Activated CD4-positive, alpha-beta T cell treated with anti-CD3 and anti-CD28 coated beads, Interleukin-2, amount 10 ng/mL, durations not matched to agents 7 days and 5 days (primary cell): ENCODE results near the gene GBF1. TPM values are rescaled to one million over a fixed set of nuclear protein-coding genes. Genes with fewer than 3 reads are reported as not detected.

Experiments used
- CTCF ChIA-PET: fragments of 350-600 bp; sonication (Branson Sonifier 250); formaldehyde crosslinking; loops from one replicate; lab custom pipeline; 2021; ENCODE audit warnings: antibody characterized with exemption; lab: Charles Lee
- POLR2A ChIA-PET: fragments of 350-600 bp; sonication (Branson Sonifier 250); formaldehyde crosslinking; loops from one replicate; lab custom pipeline; 2021; ENCODE audit warnings: antibody characterized with exemption; lab: Charles Lee
- DNase-seq: peaks from one replicate; pipeline ENCODE4 v3.0.0-alpha.2; 2020
- H3K27ac Mint-ChIP-seq: one replicate; pipeline ENCODE4 v1.8.0; 2021; ENCODE audit warnings: mild to moderate bottlenecking, moderate library complexity, mixed read lengths
- H3K27me3 Mint-ChIP-seq: one replicate; pipeline ENCODE4 v1.8.0; 2021; ENCODE audit warnings: mixed read lengths
- H3K36me3 Mint-ChIP-seq: one replicate; pipeline ENCODE4 v1.8.0; 2021; ENCODE audit warnings: low read depth, mixed read lengths
- H3K4me1 Mint-ChIP-seq: one replicate; pipeline ENCODE4 v1.8.0; 2021; ENCODE audit warnings: mixed read lengths
- H3K4me3 Mint-ChIP-seq: one replicate; pipeline ENCODE4 v1.8.0; 2021; ENCODE audit warnings: mild to moderate bottlenecking, moderate library complexity, mixed read lengths
- H3K9me3 Mint-ChIP-seq: one replicate; pipeline ENCODE4 v1.8.0; 2021; ENCODE audit warnings: mixed read lengths
- total RNA-seq, 2 experiments: library from RNA; stranded (reverse); gene quantifications; one replicate each; pipeline ENCODE4 v1.2.3, GENCODE V29; 2021

Gene GBF1
- total RNA-seq, 2 experiments from 2014 or later = 42.4 to 44.6 TPM

DNA sequence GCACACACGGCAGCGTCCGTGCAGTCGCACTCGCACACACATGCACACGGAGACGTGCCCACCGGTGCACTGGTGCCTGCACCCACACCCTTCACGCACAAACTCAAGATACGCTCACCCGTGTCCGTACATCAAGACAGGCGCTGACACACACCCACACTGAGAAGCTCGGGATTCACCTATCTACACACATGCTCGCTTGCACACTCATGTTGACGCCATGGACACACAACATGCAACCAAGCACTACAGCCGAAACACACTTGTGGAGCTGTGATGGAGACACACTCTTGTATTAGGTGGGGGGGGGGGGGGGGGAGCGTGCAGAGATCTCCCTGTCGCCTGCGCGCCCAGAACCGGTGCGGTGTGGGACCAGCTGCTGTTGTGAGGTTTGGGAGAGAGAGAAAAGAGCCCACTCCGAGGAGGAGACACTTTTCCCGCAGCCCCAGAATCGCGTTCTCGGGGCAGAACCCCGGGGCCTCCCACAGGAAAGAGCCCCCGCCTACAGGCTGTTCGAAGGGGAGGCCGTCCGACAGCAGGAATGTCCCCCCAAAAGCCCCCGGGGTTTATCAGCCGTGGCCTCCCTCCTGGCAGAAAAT lies 149.6 kb downstream of the GBF1 start:
- peaks cover 23% of the 10 kb centered on the region for H3K36me3 Mint-ChIP-seq
- H3K4me3 Mint-ChIP-seq = peak overlapping the region; percentile 92
- DNase-seq = peak; percentile 51
- no peaks in the 10 kb centered on the region for H3K27me3 Mint-ChIP-seq
- no peaks in the 10 kb centered on the region for H3K9me3 Mint-ChIP-seq
- ChIA-PET CTCF (interaction anchor here (0.7 to 9.2 kb wide), 19 partner anchors 8 to 244 kb away, joined by 3 to 118 read pairs (median 11); partner anchors contain the start of genes ACTR1A, CUEDC2, ELOVL3 and FBXL15), POLR2A (interaction anchor here (0.6 kb wide), 1 partner anchor 1097 kb away, joined by 5 read pairs; no protein-coding TSS in a partner anchor)
- peak overlapping the region; percentile 96 for H3K27ac Mint-ChIP-seq
- H3K4me1 Mint-ChIP-seq = peaks cover 51% of the 10 kb centered on the region

DNA sequence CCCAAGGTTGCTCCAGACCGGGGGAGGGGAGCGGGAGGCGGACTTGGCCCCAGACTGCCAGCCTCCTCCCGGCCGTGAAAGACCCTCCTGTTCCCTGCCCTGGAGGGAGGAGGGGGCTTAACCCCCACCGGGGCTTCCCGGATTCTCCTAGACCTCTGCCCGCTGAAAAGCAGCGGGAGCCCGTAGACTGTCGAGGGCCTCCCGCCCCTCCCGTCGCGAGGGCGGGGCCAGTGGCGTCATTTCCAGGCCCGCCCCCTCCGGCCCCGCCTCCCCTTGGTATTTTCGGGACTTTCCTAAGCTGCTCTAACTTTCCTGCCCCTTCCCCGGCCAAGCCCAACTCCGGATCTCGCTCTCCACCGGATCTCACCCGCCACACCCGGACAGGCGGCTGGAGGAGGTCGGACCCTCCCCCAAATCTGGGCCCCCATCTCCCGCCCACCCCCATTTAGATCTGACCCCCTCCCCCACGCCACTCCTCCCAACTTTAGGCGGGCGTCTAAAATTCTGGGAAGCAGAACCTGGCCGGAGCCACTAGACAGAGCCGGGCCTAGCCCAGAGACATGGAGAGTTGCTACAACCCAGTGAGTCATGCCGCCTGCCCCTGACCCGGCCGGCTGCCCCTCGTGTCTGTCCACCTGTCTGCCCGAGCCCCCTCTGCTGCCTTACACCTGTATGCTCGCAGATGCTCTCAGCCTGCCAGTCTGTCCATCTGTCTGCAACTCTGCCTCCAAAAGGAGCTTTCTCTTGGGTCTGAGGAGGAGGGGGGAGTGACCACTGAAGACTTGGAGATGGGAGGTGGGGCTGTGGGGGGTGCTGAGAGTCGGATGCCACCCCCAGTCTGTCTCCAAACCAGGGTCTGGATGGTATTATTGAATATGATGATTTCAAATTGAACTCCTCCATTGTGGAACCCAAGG lies 150.3 kb downstream of the GBF1 start, which contains the start of gene NFKB2:
Gene NFKB2 (plus strand): TSS at position 306 of the 917 bp plus-strand sequence. CDS start 255 bp downstream, at position 561.
- peaks cover 28% of the 10 kb centered on the region for H3K36me3 Mint-ChIP-seq
- ChIA-PET CTCF (interaction anchor here (0.7 to 9.2 kb wide), 15 partner anchors 7 to 245 kb away, joined by 3 to 118 read pairs (median 11); partner anchors contain the start of genes CUEDC2, ELOVL3 and FBXL15), POLR2A (interaction anchor here (0.6 kb wide), 1 partner anchor 55 kb away, joined by 3 read pairs; no protein-coding TSS in a partner anchor)
- no peaks in the 10 kb centered on the region for H3K27me3 Mint-ChIP-seq
- no peaks in the 10 kb centered on the region for H3K9me3 Mint-ChIP-seq
- DNase-seq = peak; percentile 89
- peak within 1 kb of the TSS; percentile 96 for H3K27ac Mint-ChIP-seq
- peak within 1 kb of the TSS; percentile 92 for H3K4me3 Mint-ChIP-seq
- H3K4me1 Mint-ChIP-seq = peaks cover 54% of the 10 kb centered on the region

GRCh38 chr10:102396317-102396650 lies 151.0 kb downstream of the GBF1 start:
- Mint-ChIP-seq H3K4me3 (peak overlapping the region; percentile 92), H3K4me1 (peaks cover 54% of the 10 kb centered on the region), H3K9me3 (no peaks in the 10 kb centered on the region), H3K27ac (peak overlapping the region; percentile 96), H3K36me3 (peaks cover 29% of the 10 kb centered on the region), H3K27me3 (no peaks in the 10 kb centered on the region)
- POLR2A ChIA-PET = no interaction called here
- CTCF ChIA-PET = interaction anchor here (1.2 to 9.2 kb wide), 7 partner anchors 10 to 170 kb away, joined by 3 to 118 read pairs (median 19); partner anchors contain the start of gene ELOVL3
- DNase-seq = no peak

DNA sequence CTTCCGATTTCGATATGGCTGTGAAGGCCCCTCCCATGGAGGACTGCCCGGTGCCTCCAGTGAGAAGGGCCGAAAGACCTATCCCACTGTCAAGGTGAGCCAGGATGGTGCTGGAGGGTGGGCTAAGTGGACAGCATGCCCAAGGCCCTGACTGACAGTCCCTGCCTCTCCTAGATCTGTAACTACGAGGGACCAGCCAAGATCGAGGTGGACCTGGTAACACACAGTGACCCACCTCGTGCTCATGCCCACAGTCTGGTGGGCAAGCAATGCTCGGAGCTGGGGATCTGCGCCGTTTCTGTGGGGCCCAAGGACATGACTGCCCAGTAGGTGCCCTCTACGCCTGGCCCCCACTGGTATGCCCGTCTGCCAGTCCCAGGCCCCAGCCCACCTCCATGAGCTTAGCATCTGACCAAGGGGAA lies 151.4 kb downstream of the GBF1 start:
- Mint-ChIP-seq H3K4me3 (peak overlapping the region; percentile 92), H3K9me3 (no peaks in the 10 kb centered on the region), H3K36me3 (peaks cover 32% of the 10 kb centered on the region), H3K27me3 (no peaks in the 10 kb centered on the region), H3K4me1 (peaks cover 54% of the 10 kb centered on the region), H3K27ac (peak overlapping the region; percentile 71)
- ChIA-PET CTCF (interaction anchor here (1.2 to 9.2 kb wide), 7 partner anchors 9 to 170 kb away, joined by 3 to 118 read pairs (median 19); partner anchors contain the start of gene ELOVL3), POLR2A (no interaction called here)
- DNase-seq = no peak

GRCh38 chr10:102397222-102398171 lies 152.2 kb downstream of the GBF1 start:
- ChIA-PET CTCF (interaction anchor here (0.6 to 9.2 kb wide), 15 partner anchors 9 to 266 kb away, joined by 3 to 118 read pairs (median 4); partner anchors contain the start of genes ELOVL3, FBXL15 and PPRC1), POLR2A (interaction anchor here (1.0 kb wide), 1 partner anchor 152 kb away, joined by 3 read pairs; the partner anchor contains the start of gene GBF1)
- Mint-ChIP-seq H3K9me3 (no peaks in the 10 kb centered on the region), H3K27me3 (no peaks in the 10 kb centered on the region), H3K4me1 (peaks cover 54% of the 10 kb centered on the region), H3K36me3 (peaks cover 32% of the 10 kb centered on the region), H3K4me3 (peak overlapping the region; percentile 92), H3K27ac (peak overlapping the region; percentile 71)
- no peak for DNase-seq

DNA sequence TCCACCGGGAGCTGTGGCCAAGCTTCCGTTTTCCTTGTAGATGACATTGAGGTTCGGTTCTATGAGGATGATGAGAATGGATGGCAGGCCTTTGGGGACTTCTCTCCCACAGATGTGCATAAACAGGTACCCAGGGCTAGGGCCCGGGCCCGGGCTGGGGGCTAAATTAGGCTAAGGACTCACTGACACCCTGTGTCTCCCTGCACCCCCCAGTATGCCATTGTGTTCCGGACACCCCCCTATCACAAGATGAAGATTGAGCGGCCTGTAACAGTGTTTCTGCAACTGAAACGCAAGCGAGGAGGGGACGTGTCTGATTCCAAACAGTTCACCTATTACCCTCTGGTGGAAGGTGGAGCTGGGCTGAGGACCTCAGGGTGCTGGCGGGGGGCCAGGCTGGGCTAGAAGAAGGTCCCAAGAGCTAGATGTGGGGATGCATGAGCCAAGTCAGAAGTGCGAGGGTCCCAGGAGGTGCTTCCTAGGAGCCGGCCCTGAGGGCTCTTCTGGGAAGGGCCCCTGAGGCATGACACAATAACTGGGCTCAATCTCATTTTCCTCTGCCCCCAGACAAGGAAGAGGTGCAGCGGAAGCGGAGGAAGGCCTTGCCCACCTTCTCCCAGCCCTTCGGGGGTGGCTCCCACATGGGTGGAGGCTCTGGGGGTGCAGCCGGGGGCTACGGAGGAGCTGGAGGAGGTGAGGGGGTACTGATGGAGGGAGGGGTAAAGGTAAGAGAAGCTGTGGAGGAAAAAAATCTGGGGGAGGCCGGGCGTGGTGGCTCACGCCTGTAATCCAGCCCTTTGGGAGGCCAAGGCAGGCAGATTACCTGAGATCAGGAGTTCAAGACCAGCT lies 153.1 kb downstream of the GBF1 start:
- DNase-seq = no peak
- POLR2A ChIA-PET = interaction anchor here (1.0 kb wide), 1 partner anchor 153 kb away, joined by 3 read pairs; the partner anchor contains the start of gene GBF1
- peak overlapping the region; percentile 53 for H3K4me3 Mint-ChIP-seq
- CTCF ChIA-PET = interaction anchor here (0.6 to 9.2 kb wide), 34 partner anchors 8 to 1838 kb away, joined by 3 to 118 read pairs (median 5); partner anchors contain the start of genes CUEDC2, ELOVL3, FBXL15 and PITX3
- peak overlapping the region; percentile 68 for H3K27ac Mint-ChIP-seq
- H3K36me3 Mint-ChIP-seq = peaks cover 32% of the 10 kb centered on the region
- no peaks in the 10 kb centered on the region for H3K9me3 Mint-ChIP-seq
- no peaks in the 10 kb centered on the region for H3K27me3 Mint-ChIP-seq
- peaks cover 47% of the 10 kb centered on the region for H3K4me1 Mint-ChIP-seq

DNA sequence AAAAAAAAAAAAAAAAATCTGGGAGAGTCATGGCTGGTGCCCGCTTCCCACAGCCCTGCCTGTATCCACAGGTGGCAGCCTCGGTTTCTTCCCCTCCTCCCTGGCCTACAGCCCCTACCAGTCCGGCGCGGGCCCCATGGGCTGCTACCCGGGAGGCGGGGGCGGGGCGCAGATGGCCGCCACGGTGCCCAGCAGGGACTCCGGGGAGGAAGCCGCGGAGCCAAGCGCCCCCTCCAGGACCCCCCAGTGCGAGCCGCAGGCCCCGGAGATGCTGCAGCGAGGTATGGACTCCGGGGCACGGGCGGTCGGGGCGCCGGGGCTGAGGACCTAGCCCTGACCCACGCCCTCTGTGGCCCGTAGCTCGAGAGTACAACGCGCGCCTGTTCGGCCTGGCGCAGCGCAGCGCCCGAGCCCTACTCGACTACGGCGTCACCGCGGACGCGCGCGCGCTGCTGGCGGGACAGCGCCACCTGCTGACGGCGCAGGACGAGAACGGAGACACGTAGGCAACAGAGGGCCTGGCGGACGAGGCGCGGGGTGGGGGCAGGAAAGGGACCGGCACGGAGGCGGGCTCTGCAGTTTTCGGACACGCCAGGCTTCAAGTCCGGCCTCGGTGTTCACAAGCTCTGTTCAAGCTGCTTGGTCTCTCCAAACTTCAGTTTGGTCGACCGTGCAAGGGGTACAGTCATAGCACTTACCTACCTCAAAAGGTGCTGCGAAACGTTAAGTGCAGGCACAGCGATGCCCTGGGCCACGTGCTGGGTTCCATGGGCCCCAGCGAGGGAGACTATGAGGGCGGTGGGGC lies 154.1 kb downstream of the GBF1 start:
- peak overlapping the region; percentile 62 for H3K4me3 Mint-ChIP-seq
- no peaks in the 10 kb centered on the region for H3K9me3 Mint-ChIP-seq
- H3K27me3 Mint-ChIP-seq = no peaks in the 10 kb centered on the region
- H3K4me1 Mint-ChIP-seq = peaks cover 43% of the 10 kb centered on the region
- H3K27ac Mint-ChIP-seq = peak overlapping the region; percentile 76
- ChIA-PET POLR2A (no interaction called here), CTCF (interaction anchor here (0.6 to 9.2 kb wide), 53 partner anchors 7 to 1839 kb away, joined by 3 to 118 read pairs (median 4); partner anchors contain the start of genes CUEDC2, FBXL15, NOLC1 and PITX3)
- peak; percentile 88 for DNase-seq
- H3K36me3 Mint-ChIP-seq = peaks cover 32% of the 10 kb centered on the region

- POLR2A ChIA-PET = no interaction called here
- Mint-ChIP-seq H3K27me3 (no peaks in the 10 kb centered on the region), H3K27ac (peak overlapping the region; percentile 76), H3K4me1 (peaks cover 41% of the 10 kb centered on the region), H3K4me3 (peak overlapping the region; percentile 62), H3K36me3 (peaks cover 32% of the 10 kb centered on the region), H3K9me3 (no peaks in the 10 kb centered on the region)
- DNase-seq = no peak
- CTCF ChIA-PET = interaction anchor here (0.6 to 9.2 kb wide), 31 partner anchors 11 to 287 kb away, joined by 3 to 118 read pairs (median 5); partner anchors contain the start of genes CUEDC2, FBXL15 and NOLC1
Observed at GRCh38 chr10:102400076-102400475, 154.7 kb downstream of the GBF1 start.

DNA sequence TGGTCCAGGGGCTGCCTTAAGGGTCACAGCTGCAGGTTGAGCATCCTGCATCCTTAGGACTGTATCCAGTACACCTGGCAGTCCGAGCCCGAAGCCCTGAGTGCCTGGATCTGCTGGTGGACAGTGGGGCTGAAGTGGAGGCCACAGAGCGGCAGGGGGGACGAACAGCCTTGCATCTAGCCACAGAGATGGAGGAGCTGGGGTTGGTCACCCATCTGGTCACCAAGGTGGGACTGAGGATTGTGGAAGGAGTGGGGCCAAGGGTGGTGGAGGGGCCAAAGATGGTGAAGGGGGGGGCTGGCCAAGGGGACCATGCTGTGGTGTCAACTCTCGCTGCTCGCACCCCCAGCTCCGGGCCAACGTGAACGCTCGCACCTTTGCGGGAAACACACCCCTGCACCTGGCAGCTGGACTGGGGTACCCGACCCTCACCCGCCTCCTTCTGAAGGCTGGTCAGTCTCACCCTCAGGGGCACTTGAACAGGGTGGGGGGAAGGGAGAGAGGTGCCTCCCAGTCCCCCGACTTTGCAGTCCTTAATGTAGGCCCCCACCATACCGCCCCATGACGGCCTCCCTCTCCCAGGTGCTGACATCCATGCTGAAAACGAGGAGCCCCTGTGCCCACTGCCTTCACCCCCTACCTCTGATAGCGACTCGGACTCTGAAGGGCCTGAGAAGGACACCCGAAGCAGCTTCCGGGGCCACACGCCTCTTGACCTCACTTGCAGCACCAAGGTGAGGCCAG lies 155.4 kb downstream of the GBF1 start:
- Mint-ChIP-seq H3K9me3 (no peaks in the 10 kb centered on the region), H3K27ac (peak overlapping the region; percentile 68), H3K4me3 (no peak overlapping the region), H3K27me3 (no peaks in the 10 kb centered on the region), H3K4me1 (peaks cover 39% of the 10 kb centered on the region), H3K36me3 (peaks cover 29% of the 10 kb centered on the region)
- ChIA-PET CTCF (interaction anchor here (0.6 to 9.2 kb wide), 16 partner anchors 11 to 287 kb away, joined by 3 to 118 read pairs (median 7); partner anchors contain the start of genes FBXL15 and NOLC1), POLR2A (no interaction called here)
- DNase-seq = no peak

- no peaks in the 10 kb centered on the region for H3K27me3 Mint-ChIP-seq
- no peak overlapping the region for H3K4me3 Mint-ChIP-seq
- no peaks in the 10 kb centered on the region for H3K9me3 Mint-ChIP-seq
- ChIA-PET CTCF (interaction anchor here (0.5 to 9.2 kb wide), 3 partner anchors 130 to 170 kb away, joined by 3 to 118 read pairs (median 51); no protein-coding TSS in a partner anchor), POLR2A (no interaction called here)
- peaks cover 35% of the 10 kb centered on the region for H3K4me1 Mint-ChIP-seq
- H3K27ac Mint-ChIP-seq = no peak overlapping the region
- DNase-seq = no peak
- H3K36me3 Mint-ChIP-seq = peaks cover 25% of the 10 kb centered on the region
Observed at GRCh38 chr10:102401342-102401654, 156.0 kb downstream of the GBF1 start.
